GM21576 (cell line): ENCODE data around the gene HAO2.
"Not testable (repeated sequence)": the region's sequence is repeated elsewhere in the genome, so short reads cannot be mapped to it uniquely, and the experiment has no call there.

Experiments used
- ATAC-seq: cut with Tn5 transposase; IDR thresholded peaks from one replicate; pipeline ENCODE4 v1.9.1; 2021; ENCODE audit warnings: mild to moderate bottlenecking, moderate library complexity; ENCODE audit not compliant: unreplicated experiment

The HAO2 gene

GRCh38 chr1:119341372-119341947 lies 27.1 kb upstream of the HAO2 start:
- no peak for ATAC-seq

- ATAC-seq, result no peak
Observed at GRCh38 chr1:119345398-119345797, 23.2 kb upstream of the HAO2 start.

- ATAC-seq, result peak; percentile 90
Observed at GRCh38 chr1:119347858-119348257, 20.7 kb upstream of the HAO2 start.

- no peak for ATAC-seq
Observed at GRCh38 chr1:119348941-119349340, 19.6 kb upstream of the HAO2 start.

- not testable (repeated sequence) for ATAC-seq
Observed at GRCh38 chr1:119350866-119351265, 17.7 kb upstream of the HAO2 start.

GRCh38 chr1:119351997-119352396 lies 16.6 kb upstream of the HAO2 start:
- no peak for ATAC-seq

GRCh38 chr1:119353836-119354235 lies 14.7 kb upstream of the HAO2 start:
- ATAC-seq, result no peak

GRCh38 chr1:119358636-119359035 lies 9.9 kb upstream of the HAO2 start:
- ATAC-seq, result no peak

GRCh38 chr1:119359730-119360129 lies 8.9 kb upstream of the HAO2 start:
- ATAC-seq, result no peak

GRCh38 chr1:119361205-119361604 lies 7.4 kb upstream of the HAO2 start:
- no peak for ATAC-seq

- ATAC-seq, result no peak
Observed at GRCh38 chr1:119361620-119362344, 6.8 kb upstream of the HAO2 start.

GRCh38 chr1:119363162-119363561 lies 5.4 kb upstream of the HAO2 start:
- no peak for ATAC-seq

- ATAC-seq, result no peak
Observed at GRCh38 chr1:119364640-119365039, 3.9 kb upstream of the HAO2 start.

- ATAC-seq, result no peak
Observed at GRCh38 chr1:119366424-119366823, 2.2 kb upstream of the HAO2 start.

GRCh38 chr1:119367432-119368124 lies 1.0 kb upstream of the HAO2 start:
- ATAC-seq, result no peak

GRCh38 chr1:119370748-119371147 lies 2.2 kb downstream of the HAO2 start:
- ATAC-seq, result no peak

GRCh38 chr1:119371815-119372214 lies 3.2 kb downstream of the HAO2 start:
- no peak for ATAC-seq

GRCh38 chr1:119372503-119373086 lies 4.0 kb downstream of the HAO2 start:
- ATAC-seq, result peak; percentile 71

- ATAC-seq, result no peak
Observed at GRCh38 chr1:119373465-119373864, 4.9 kb downstream of the HAO2 start.

GRCh38 chr1:119374208-119374874 lies 5.8 kb downstream of the HAO2 start:
- no peak for ATAC-seq

GRCh38 chr1:119375366-119375765 lies 6.8 kb downstream of the HAO2 start:
- ATAC-seq, result no peak
